Measurements from ENCODE around the gene IP6K3. TPM values are rescaled to one million over a fixed set of nuclear protein-coding genes. Genes with fewer than 3 reads are reported as not detected.

IP6K3 gene
- total RNA-seq, 4 donors from 2014 or later, result 0.51 to 0.83 TPM; not detected in 2

GRCh38 chr6:33689148-33689494 lies 57.6 kb downstream of the IP6K3 start:
- H3K4me1 ChIP-seq, result peaks cover 17% of the 10 kb centered on the region
- TF ChIP-seq CTCF (IDR thresholded peaks at IDR 0.05), result no peak
- TF ChIP-seq EP300 (IDR thresholded peaks at IDR 0.05), result no peak
- TF ChIP-seq POLR2A (IDR thresholded peaks at IDR 0.05), result no peak
- no peak for TF ChIP-seq POLR2AphosphoS5 (IDR thresholded peaks at IDR 0.05)
- H3K9me3 ChIP-seq, result no peaks in the 10 kb centered on the region
- DNase-seq (ENCODE audit: low spot score in 2 of 2), result no peak
- peaks cover 97% of the 10 kb centered on the region for H3K36me3 ChIP-seq
- H3K4me3 ChIP-seq, result no peak overlapping the region
- H3K27ac ChIP-seq, result no peak overlapping the region
- WGBS, result 82% methylated on average over 12 of the region's 12 CpGs
- no peaks in the 10 kb centered on the region for H3K27me3 ChIP-seq

- WGBS, result 91% methylated on average over 19 of the region's 25 CpGs
- DNase-seq (ENCODE audit: low spot score in 2 of 2), result no peak
- Histone ChIP-seq H3K4me1 (peaks cover 11% of the 10 kb centered on the region), H3K4me3 (no peak overlapping the region), H3K9me3 (no peaks in the 10 kb centered on the region), H3K27ac (no peak overlapping the region), H3K36me3 (peaks cover 98% of the 10 kb centered on the region), H3K27me3 (no peaks in the 10 kb centered on the region)
- TF ChIP-seq POLR2AphosphoS5 (IDR thresholded peaks at IDR 0.05) (no peak), CTCF (IDR thresholded peaks at IDR 0.05) (no peak), EP300 (IDR thresholded peaks at IDR 0.05) (no peak), POLR2A (IDR thresholded peaks at IDR 0.05) (no peak)
These were observed 58.1 kb downstream of the IP6K3 start for GRCh38 chr6:33688451-33689147.

DNA sequence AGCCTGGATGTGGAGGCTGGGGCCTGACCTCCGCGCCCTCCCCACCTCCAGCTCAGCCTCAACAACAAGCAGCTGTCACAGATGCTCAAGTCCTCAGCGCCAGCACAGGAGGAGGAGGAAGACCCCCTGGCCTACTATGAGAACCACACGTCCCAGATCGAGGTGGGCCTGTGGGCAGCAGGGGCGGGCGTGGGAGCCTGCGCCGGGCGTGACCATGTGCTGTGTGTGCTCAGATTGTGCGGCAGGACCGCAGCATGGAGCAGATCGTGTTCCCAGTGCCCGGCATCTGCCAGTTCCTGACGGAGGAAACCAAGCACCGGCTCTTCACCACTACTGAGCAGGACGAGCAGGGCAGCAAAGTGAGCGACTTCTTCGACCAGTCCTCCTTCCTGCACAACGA lies 58.7 kb downstream of the IP6K3 start:
- TF ChIP-seq POLR2A (IDR thresholded peaks at IDR 0.05) (no peak), EP300 (IDR thresholded peaks at IDR 0.05) (no peak), CTCF (IDR thresholded peaks at IDR 0.05) (no peak), POLR2AphosphoS5 (IDR thresholded peaks at IDR 0.05) (no peak)
- Histone ChIP-seq H3K4me1 (peaks cover 7% of the 10 kb centered on the region), H3K27me3 (no peaks in the 10 kb centered on the region), H3K36me3 (peaks cover 98% of the 10 kb centered on the region), H3K27ac (no peak overlapping the region), H3K9me3 (no peaks in the 10 kb centered on the region), H3K4me3 (no peak overlapping the region)
- 93% methylated on average over 15 of the region's 20 CpGs for WGBS
- no peak for DNase-seq (ENCODE audit: low spot score in 2 of 2)

GRCh38 chr6:33686981-33687975 lies 59.4 kb downstream of the IP6K3 start:
- Histone ChIP-seq H3K4me1 (peaks cover 2% of the 10 kb centered on the region), H3K27ac (no peak overlapping the region), H3K36me3 (peaks cover 100% of the 10 kb centered on the region), H3K27me3 (no peaks in the 10 kb centered on the region), H3K9me3 (no peaks in the 10 kb centered on the region), H3K4me3 (no peak overlapping the region)
- no peak for DNase-seq (ENCODE audit: low spot score in 2 of 2)
- 90% methylated on average over 21 of the region's 27 CpGs for WGBS
- TF ChIP-seq EP300 (IDR thresholded peaks at IDR 0.05) (no peak), POLR2AphosphoS5 (IDR thresholded peaks at IDR 0.05) (no peak), CTCF (IDR thresholded peaks at IDR 0.05) (no peak), POLR2A (IDR thresholded peaks at IDR 0.05) (no peak)
